ENCODE data around the gene TFAP2E. TPM values are rescaled to one million over a fixed set of nuclear protein-coding genes. Genes with fewer than 3 reads are reported as not detected.
A peak's percentile ranks its signal among the peaks of the same experiment; 100 is the strongest.

The TFAP2E gene
- polyA plus RNA-seq, 4 donors: 0.64 to 1.4 TPM; not detected in 2

DNA sequence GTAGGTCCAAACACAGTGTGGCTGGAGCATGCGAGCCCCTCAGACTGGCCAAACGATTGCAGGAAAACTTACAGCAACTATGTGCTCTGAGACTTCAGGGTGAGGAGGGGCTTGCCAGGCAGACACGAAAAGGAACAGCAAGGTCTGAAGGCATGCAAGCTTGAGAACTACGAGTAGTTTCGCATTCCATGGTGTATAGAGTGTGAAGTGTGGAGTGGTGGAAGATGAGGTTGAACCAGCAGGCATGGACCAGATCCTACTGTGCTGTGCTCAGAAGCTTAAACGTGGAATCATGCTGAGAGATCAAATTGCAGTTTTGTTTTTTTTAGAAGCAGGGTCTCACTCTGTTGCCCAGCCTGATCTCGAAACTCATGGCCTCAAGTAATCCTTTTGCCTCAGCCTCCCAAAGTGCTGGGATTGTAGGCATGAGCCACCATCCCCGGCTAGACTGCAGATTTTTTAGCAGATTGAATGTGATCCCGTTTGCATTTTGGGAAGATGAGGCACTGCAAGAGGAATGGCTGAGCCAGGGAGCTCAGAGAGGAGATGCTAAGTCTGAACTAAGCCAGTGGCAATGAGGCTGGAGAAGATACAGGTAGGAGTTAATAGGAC lies 5.1 kb upstream of the TFAP2E start:
- no peak overlapping the region for H3K4me3 ChIP-seq (ENCODE audit: low read depth in 1 of 3, low read length in 3 of 3)
- no peaks in the 10 kb centered on the region for H3K9me3 ChIP-seq (ENCODE audit: control insufficient read depth in 2 of 2, insufficient read depth in 1 of 2, low read depth in 1 of 2, low read length in 1 of 2)
- peaks cover 0 to 4% (median 0%) of the 10 kb centered on the region in 3 donors for H3K4me1 ChIP-seq (ENCODE audit: control insufficient read depth in 3 of 3, insufficient read depth in 2 of 3, low read depth in 1 of 3, low read length in 2 of 3)
- peaks cover 0 to 33% (median 0%) of the 10 kb centered on the region in 3 donors for H3K36me3 ChIP-seq (ENCODE audit: control insufficient read depth in 3 of 3, insufficient read depth in 2 of 3, low read depth in 1 of 3, low read length in 3 of 3)
- WGBS, 3 donors: 73 to 84% (median 73%) methylated on average over 9 of the region's 9 CpGs
- H3K27me3 ChIP-seq (ENCODE audit: control insufficient read depth in 3 of 3, insufficient read depth in 3 of 3, low read length in 3 of 3): peaks cover 0 to 33% (median 11%) of the 10 kb centered on the region in 3 donors
- DNase-seq (no peak), FAIRE-seq (no peak)
- H3K27ac ChIP-seq (ENCODE audit: low read depth in 1 of 3, low read length in 2 of 3): no peak overlapping the region

DNA sequence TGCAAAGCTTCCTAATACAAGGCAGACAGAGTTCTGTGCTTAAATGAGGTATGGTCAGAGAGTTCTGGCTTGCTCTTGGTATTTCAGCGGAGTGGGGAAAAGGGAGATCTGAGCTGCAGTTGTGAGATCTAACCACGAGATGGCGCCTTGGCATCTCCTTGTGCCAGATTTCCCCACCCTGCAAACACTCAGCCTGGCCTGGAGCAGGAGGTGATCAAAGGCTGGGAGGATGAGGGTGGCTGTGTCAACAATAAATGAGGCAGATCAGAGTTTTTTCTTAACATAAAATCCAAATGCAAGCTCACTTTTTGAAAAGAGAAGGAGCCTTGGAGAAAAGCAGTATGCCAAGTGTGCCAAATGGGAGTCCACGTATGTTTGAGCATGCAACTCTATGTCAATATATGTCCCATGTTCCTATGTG lies 4.1 kb upstream of the TFAP2E start:
- Histone ChIP-seq H3K4me1 (ENCODE audit: control insufficient read depth in 3 of 3, insufficient read depth in 2 of 3, low read depth in 1 of 3, low read length in 2 of 3) (peaks cover 0 to 4% (median 0%) of the 10 kb centered on the region in 3 donors), H3K27me3 (ENCODE audit: control insufficient read depth in 3 of 3, insufficient read depth in 3 of 3, low read length in 3 of 3) (peaks cover 0 to 40% (median 15%) of the 10 kb centered on the region in 3 donors), H3K9me3 (ENCODE audit: control insufficient read depth in 2 of 2, insufficient read depth in 1 of 2, low read depth in 1 of 2, low read length in 1 of 2) (no peaks in the 10 kb centered on the region), H3K27ac (ENCODE audit: low read depth in 1 of 3, low read length in 2 of 3) (no peak overlapping the region), H3K36me3 (ENCODE audit: control insufficient read depth in 3 of 3, insufficient read depth in 2 of 3, low read depth in 1 of 3, low read length in 3 of 3) (peaks cover 0 to 25% (median 0%) of the 10 kb centered on the region in 3 donors), H3K4me3 (ENCODE audit: low read depth in 1 of 3, low read length in 3 of 3) (no peak overlapping the region)
- no peak for FAIRE-seq
- WGBS, 3 donors: 17 to 25% (median 25%) methylated on average over 4 of the region's 4 CpGs
- peak; percentile 74 to 81 for DNase-seq

DNA sequence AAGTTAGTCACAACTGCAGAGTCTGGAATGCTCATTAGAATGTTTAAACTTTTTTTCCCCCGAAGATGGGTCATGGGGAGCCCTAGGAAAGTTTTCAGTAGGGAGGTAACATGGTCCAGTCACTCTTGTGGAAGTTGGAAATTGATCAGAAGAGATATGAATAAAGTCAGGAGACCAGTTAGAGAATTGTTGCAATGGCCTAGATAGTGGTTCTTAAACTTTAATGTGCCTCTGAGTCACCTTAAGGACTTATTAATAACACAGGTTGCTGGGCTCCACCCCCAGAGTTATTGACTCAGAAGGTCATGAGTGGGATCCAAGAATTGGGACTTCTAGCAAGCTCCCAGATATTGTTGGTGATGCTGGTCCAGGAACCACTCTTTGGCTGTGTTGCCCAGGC lies 3.2 kb upstream of the TFAP2E start:
- 50 to 80% (median 56%) methylated on average over 1 of the region's 1 CpG for WGBS, 3 donors
- FAIRE-seq (no peak), DNase-seq (no peak)

DNA sequence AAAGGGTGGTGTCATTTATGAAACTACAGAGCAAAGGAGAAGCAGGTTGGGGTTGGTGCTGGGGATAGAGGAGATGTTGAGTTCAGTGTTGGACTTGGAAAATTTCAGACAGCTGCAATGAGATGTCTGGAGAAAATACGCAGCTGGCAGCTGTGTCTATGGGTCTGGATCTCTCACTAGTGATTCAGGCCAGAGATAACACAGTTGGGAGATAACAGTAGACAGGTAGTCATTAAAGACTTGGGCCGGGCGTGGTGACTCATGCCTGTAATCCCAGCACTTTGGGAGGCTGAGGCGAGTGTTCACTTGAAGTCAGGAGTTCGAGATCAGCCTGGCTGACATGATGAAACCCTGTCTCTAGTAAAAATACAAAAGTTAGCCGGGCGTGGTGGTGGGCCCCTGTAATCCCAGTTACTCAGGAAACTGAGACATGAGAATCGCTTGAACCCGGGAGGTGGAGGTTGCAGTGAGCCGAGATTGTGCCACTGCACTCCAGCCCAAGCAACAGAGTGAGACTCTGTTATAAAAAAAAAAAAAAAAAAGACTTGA lies 2.5 kb upstream of the TFAP2E start:
- no peak overlapping the region for H3K4me3 ChIP-seq (ENCODE audit: low read depth in 1 of 3, low read length in 3 of 3)
- FAIRE-seq (no peak), DNase-seq (no peak)
- peaks cover 0 to 14% (median 0%) of the 10 kb centered on the region in 3 donors for H3K4me1 ChIP-seq (ENCODE audit: control insufficient read depth in 3 of 3, insufficient read depth in 2 of 3, low read depth in 1 of 3, low read length in 2 of 3)
- H3K9me3 ChIP-seq (ENCODE audit: control insufficient read depth in 2 of 2, insufficient read depth in 1 of 2, low read depth in 1 of 2, low read length in 1 of 2): no peaks in the 10 kb centered on the region
- peaks cover 0 to 10% (median 0%) of the 10 kb centered on the region in 3 donors for H3K36me3 ChIP-seq (ENCODE audit: control insufficient read depth in 3 of 3, insufficient read depth in 2 of 3, low read depth in 1 of 3, low read length in 3 of 3)
- peaks cover 0 to 52% (median 15%) of the 10 kb centered on the region in 3 donors for H3K27me3 ChIP-seq (ENCODE audit: control insufficient read depth in 3 of 3, insufficient read depth in 3 of 3, low read length in 3 of 3)
- 48 to 79% (median 75%) methylated on average over 10 of the region's 10 CpGs for WGBS, 3 donors
- no peak overlapping the region for H3K27ac ChIP-seq (ENCODE audit: low read depth in 1 of 3, low read length in 2 of 3)

More for the DNA sequence above, 3.2 kb upstream of the TFAP2E start:
- Histone ChIP-seq H3K4me1 (ENCODE audit: control insufficient read depth in 3 of 3, insufficient read depth in 2 of 3, low read depth in 1 of 3, low read length in 2 of 3) (peaks cover 0 to 8% (median 0%) of the 10 kb centered on the region in 3 donors), H3K9me3 (ENCODE audit: control insufficient read depth in 2 of 2, insufficient read depth in 1 of 2, low read depth in 1 of 2, low read length in 1 of 2) (no peaks in the 10 kb centered on the region), H3K36me3 (ENCODE audit: control insufficient read depth in 3 of 3, insufficient read depth in 2 of 3, low read depth in 1 of 3, low read length in 3 of 3) (peaks cover 0 to 16% (median 0%) of the 10 kb centered on the region in 3 donors), H3K27me3 (ENCODE audit: control insufficient read depth in 3 of 3, insufficient read depth in 3 of 3, low read length in 3 of 3) (peaks cover 0 to 48% (median 15%) of the 10 kb centered on the region in 3 donors), H3K4me3 (ENCODE audit: low read depth in 1 of 3, low read length in 3 of 3) (no peak overlapping the region), H3K27ac (ENCODE audit: low read depth in 1 of 3, low read length in 2 of 3) (no peak overlapping the region)

DNA sequence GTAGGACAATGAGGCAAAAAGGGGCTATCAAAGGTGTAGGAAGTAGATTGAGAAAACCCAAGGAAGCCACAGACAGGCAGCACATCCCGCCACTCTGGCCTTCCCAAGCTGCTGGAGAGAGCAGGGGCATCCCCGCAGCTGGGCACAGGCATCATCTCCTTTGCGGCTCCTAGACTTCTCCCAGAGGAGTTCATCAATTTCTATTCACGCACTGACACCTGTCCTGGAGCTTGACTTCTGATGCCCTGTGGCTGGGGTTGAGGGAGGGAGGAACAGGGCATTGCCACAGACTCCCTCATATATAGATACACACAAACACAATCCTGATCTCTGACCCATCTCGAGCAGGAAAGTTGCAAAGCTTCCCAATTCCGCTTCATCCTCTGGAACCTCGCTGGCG lies 1.9 kb upstream of the TFAP2E start:
- Histone ChIP-seq H3K27me3 (ENCODE audit: control insufficient read depth in 3 of 3, insufficient read depth in 3 of 3, low read length in 3 of 3) (peaks cover 0 to 58% (median 15%) of the 10 kb centered on the region in 3 donors), H3K36me3 (ENCODE audit: control insufficient read depth in 3 of 3, insufficient read depth in 2 of 3, low read depth in 1 of 3, low read length in 3 of 3) (peaks cover 0 to 9% (median 0%) of the 10 kb centered on the region in 3 donors), H3K27ac (ENCODE audit: low read depth in 1 of 3, low read length in 2 of 3) (no peak overlapping the region), H3K9me3 (ENCODE audit: control insufficient read depth in 2 of 2, insufficient read depth in 1 of 2, low read depth in 1 of 2, low read length in 1 of 2) (no peaks in the 10 kb centered on the region), H3K4me1 (ENCODE audit: control insufficient read depth in 3 of 3, insufficient read depth in 2 of 3, low read depth in 1 of 3, low read length in 2 of 3) (peaks cover 0 to 20% (median 0%) of the 10 kb centered on the region in 3 donors), H3K4me3 (ENCODE audit: low read depth in 1 of 3, low read length in 3 of 3) (no peak overlapping the region)
- WGBS, 3 donors: 87 to 89% (median 88%) methylated on average over 8 of the region's 8 CpGs
- FAIRE-seq (no peak), DNase-seq (no peak)

DNA sequence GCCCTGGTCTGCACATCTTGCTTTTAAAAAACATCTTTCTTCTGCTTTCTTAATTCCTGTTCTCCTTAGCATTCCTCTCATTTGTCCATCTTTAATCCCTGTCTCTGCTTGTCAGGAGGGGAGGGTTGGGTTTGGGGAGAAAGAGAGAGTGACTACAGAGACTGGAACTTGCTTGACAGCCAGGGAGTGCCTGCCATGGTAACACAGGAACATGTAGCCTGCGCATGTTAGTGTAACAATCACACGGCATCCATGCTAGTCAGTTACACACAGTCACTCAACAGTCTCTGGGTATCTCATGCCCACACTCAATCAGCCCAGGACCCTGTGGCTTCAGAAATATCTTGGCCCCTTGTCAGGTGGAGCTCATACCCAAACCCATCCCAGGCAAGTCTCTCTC lies 818 bp upstream of the TFAP2E start:
- Histone ChIP-seq H3K4me3 (ENCODE audit: low read depth in 1 of 3, low read length in 3 of 3) (no peak overlapping the region), H3K36me3 (ENCODE audit: control insufficient read depth in 3 of 3, insufficient read depth in 2 of 3, low read depth in 1 of 3, low read length in 3 of 3) (peaks cover 0 to under 1% (median 0%) of the 10 kb centered on the region in 3 donors), H3K9me3 (ENCODE audit: control insufficient read depth in 2 of 2, insufficient read depth in 1 of 2, low read depth in 1 of 2, low read length in 1 of 2) (no peaks in the 10 kb centered on the region), H3K27me3 (ENCODE audit: control insufficient read depth in 3 of 3, insufficient read depth in 3 of 3, low read length in 3 of 3) (peaks cover 0 to 66% (median 15%) of the 10 kb centered on the region in 3 donors), H3K27ac (ENCODE audit: low read depth in 1 of 3, low read length in 2 of 3) (no peak overlapping the region), H3K4me1 (ENCODE audit: control insufficient read depth in 3 of 3, insufficient read depth in 2 of 3, low read depth in 1 of 3, low read length in 2 of 3) (peaks cover 0 to 27% (median under 1%) of the 10 kb centered on the region in 3 donors)
- FAIRE-seq: no peak
- 80 to 95% (median 82%) methylated on average over 2 of the region's 2 CpGs for WGBS, 3 donors
- DNase-seq: no peak

DNA sequence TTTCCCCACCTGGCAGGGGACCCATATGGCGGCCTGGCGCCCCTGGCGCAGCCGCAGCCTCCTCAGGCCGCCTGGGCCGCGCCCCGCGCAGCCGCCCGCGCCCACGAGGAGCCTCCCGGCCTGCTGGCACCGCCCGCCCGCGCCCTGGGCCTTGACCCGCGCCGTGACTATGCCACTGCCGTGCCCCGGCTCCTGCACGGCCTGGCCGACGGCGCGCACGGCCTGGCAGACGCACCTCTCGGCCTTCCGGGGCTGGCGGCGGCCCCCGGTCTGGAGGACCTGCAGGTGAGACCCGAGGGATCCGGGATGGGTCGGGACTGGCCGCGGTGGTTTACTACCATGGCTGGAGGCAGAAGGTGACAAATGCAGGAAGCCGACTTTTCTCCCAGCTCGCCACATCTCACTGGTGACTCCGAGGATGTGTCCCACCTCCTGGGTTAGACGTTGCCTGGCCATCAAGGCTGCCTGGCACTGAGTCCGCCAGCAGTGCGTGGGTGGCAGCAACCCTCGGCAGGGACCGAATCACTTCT lies 1.1 kb downstream of the TFAP2E start:
- H3K27me3 ChIP-seq (ENCODE audit: control insufficient read depth in 3 of 3, insufficient read depth in 3 of 3, low read length in 3 of 3): peaks cover 0 to 82% (median 15%) of the 10 kb centered on the region in 3 donors
- no peak overlapping the region for H3K27ac ChIP-seq (ENCODE audit: low read depth in 1 of 3, low read length in 2 of 3)
- FAIRE-seq: no peak
- WGBS, 3 donors: 52 to 57% (median 54%) methylated on average over 33 to 48 of the region's 48 CpGs
- peak overlapping the region in 1 of 3 donors; percentile 48 for H3K4me3 ChIP-seq (ENCODE audit: low read depth in 1 of 3, low read length in 3 of 3)
- H3K9me3 ChIP-seq (ENCODE audit: control insufficient read depth in 2 of 2, insufficient read depth in 1 of 2, low read depth in 1 of 2, low read length in 1 of 2): no peaks in the 10 kb centered on the region
- peak in 1 of 2 donors; percentile 46 for DNase-seq
- H3K36me3 ChIP-seq (ENCODE audit: control insufficient read depth in 3 of 3, insufficient read depth in 2 of 3, low read depth in 1 of 3, low read length in 3 of 3): no peaks in the 10 kb centered on the region
- peaks cover 0 to 32% (median 2%) of the 10 kb centered on the region in 3 donors for H3K4me1 ChIP-seq (ENCODE audit: control insufficient read depth in 3 of 3, insufficient read depth in 2 of 3, low read depth in 1 of 3, low read length in 2 of 3)

DNA sequence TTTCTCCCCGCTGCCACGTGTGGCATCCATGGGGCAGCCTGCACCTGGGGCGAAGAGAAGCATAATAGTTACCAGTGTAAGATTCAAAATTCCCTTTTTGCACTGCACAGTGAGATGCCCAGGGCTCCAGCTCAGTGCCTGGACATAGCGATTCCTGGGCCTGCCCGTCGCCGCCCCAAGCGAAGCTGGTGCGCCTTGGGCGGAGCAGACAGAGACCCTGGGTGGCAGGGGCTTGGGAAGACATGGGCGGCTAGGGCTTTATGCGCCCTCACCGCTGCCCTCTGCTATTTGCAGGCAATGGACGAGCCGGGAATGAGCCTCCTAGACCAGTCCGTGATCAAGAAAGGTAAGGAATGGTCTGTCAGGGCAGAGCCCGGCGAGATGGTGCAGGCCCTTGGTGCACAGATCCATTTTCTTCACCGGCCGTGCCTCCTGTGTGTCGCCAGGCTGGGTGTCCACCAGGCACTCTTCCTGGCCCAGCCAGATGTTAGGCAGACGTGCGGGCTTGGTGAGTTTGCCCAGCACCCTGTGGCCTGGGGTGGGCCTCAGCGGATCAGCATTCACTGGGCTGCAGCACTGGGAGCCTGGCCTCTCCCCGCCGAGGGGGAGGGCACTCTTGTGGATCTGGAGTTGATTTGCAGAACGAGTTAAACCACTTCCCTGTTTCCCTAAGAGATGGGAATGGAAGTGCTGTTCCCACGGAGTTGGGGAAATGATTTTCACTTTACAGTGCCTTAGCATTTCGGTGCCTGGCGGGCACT lies 1.7 kb downstream of the TFAP2E start:
- Histone ChIP-seq H3K4me1 (ENCODE audit: control insufficient read depth in 3 of 3, insufficient read depth in 2 of 3, low read depth in 1 of 3, low read length in 2 of 3) (peaks cover 0 to 32% (median 2%) of the 10 kb centered on the region in 3 donors), H3K27me3 (ENCODE audit: control insufficient read depth in 3 of 3, insufficient read depth in 3 of 3, low read length in 3 of 3) (peaks cover 0 to 81% (median 15%) of the 10 kb centered on the region in 3 donors), H3K36me3 (ENCODE audit: control insufficient read depth in 3 of 3, insufficient read depth in 2 of 3, low read depth in 1 of 3, low read length in 3 of 3) (no peaks in the 10 kb centered on the region), H3K9me3 (ENCODE audit: control insufficient read depth in 2 of 2, insufficient read depth in 1 of 2, low read depth in 1 of 2, low read length in 1 of 2) (no peaks in the 10 kb centered on the region), H3K4me3 (ENCODE audit: low read depth in 1 of 3, low read length in 3 of 3) (no peak overlapping the region), H3K27ac (ENCODE audit: low read depth in 1 of 3, low read length in 2 of 3) (no peak overlapping the region)
- 66 to 78% (median 78%) methylated on average over 30 of the region's 30 CpGs for whole genome bisulfite sequencing, 3 donors
- no peak for FAIRE-seq
- peak in 1 of 2 donors; percentile 57 for DNase-seq
